ENCODE results near the gene PEX14. TPM values are rescaled to one million over a fixed set of nuclear protein-coding genes. Genes with fewer than 3 reads are reported as not detected.

The PEX14 gene
- total and polyA plus RNA-seq, 10 of the 15 experiments (the other 5 are each of a cell fraction or from before 2014, with no cell fraction given), result 1.4 to 23.2 (median 12.0) TPM

DNA sequence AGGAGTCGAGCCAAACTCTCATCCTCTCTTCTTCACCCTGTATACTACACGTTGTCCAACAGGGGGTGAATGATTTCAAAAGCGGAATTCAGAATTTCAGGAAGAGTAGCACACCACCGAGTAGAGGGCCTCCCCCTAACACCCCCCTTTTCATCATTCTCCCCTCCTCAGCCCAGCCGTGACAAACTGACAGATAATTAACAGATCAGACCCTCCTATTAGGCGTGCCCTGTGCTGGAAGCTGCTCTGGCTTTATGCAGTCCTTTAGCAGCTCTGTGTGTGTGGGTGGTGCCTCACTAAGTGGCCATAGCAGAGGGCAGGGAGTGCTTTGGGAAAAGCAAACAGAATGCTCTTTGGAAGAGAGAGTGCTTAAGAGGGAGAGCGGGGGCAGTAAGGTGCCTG, 44.3 kb downstream of the PEX14 start:
- no peaks in the 10 kb centered on the region; the same call in 1 of the 2 replicates for H4K20me1 ChIP-seq (ENCODE audit: control insufficient read depth, insufficient read depth)
- intact Hi-C loops (cut with micrococcal nuclease; ENCODE audit: unreplicated experiment) (loop anchor here (10.0 kb wide), 1 partner anchor 446 kb away; no protein-coding TSS in a partner anchor), in situ Hi-C loops (cut with MboI) (no loop called here)
- H3K27me3 ChIP-seq (replicated peaks in 1 of 2; ENCODE audit: control insufficient read depth in 2 of 2, insufficient read depth in 2 of 2, low read length in 1 of 2), result no peaks in the 10 kb centered on the region
- no peak overlapping the region for H2AFZ ChIP-seq (ENCODE audit: control insufficient read depth, low read depth, low read length)
- peaks cover 0 to 5% of the 10 kb centered on the region in 2 experiments; a peak in 3 of 4 replicates for H3K36me3 ChIP-seq (ENCODE audit: control insufficient read depth in 2 of 2, insufficient read depth in 2 of 2, low read length in 1 of 2)
- ChIA-PET RAD21 (ENCODE audit: unreplicated experiment) (interaction anchor here (0.5 kb wide), 1 partner anchor 348 kb away, joined by 3 read pairs; no protein-coding TSS in a partner anchor), SMC1A (ENCODE audit: uncharacterized antibody, unreplicated experiment) (interaction anchor here (3.2 kb wide), 1 partner anchor 8 kb away, joined by 9 read pairs; no protein-coding TSS in a partner anchor), CTCF (interaction anchor here (1.5 kb wide), 1 partner anchor 11 kb away, joined by 4 read pairs; no protein-coding TSS in a partner anchor), POLR2A (no interaction called here)
- WGBS (ENCODE audit: insufficient coverage, insufficient replicate concordance, low lambda C conversion rate, missing lambda C conversion rate), result 65% methylated on average over 7 of the region's 7 CpGs
- ATAC-seq (no peak), FAIRE-seq (no peak), DNase-seq (ENCODE audit: low read depth, low spot score) (no peak)
- H3K9ac ChIP-seq (ENCODE audit: control insufficient read depth, insufficient read depth, low read length), result no peak overlapping the region
- TF ChIP-seq RCOR1 (conservative IDR thresholded peaks at IDR 0.05; ENCODE audit: low read depth, low read length), result no peak
- TF ChIP-seq, protein P1, sequence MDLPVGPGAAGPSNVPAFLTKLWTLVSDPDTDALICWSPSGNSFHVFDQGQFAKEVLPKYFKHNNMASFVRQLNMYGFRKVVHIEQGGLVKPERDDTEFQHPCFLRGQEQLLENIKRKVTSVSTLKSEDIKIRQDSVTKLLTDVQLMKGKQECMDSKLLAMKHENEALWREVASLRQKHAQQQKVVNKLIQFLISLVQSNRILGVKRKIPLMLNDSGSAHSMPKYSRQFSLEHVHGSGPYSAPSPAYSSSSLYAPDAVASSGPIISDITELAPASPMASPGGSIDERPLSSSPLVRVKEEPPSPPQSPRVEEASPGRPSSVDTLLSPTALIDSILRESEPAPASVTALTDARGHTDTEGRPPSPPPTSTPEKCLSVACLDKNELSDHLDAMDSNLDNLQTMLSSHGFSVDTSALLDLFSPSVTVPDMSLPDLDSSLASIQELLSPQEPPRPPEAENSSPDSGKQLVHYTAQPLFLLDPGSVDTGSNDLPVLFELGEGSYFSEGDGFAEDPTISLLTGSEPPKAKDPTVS (IDR thresholded peaks at IDR 0.05; ENCODE audit: low read depth, low read length), result no peak
- TF ChIP-seq RB1 (IDR thresholded peaks at IDR 0.05; ENCODE audit: borderline replicate concordance), result no peak
- TF ChIP-seq, protein P2, sequence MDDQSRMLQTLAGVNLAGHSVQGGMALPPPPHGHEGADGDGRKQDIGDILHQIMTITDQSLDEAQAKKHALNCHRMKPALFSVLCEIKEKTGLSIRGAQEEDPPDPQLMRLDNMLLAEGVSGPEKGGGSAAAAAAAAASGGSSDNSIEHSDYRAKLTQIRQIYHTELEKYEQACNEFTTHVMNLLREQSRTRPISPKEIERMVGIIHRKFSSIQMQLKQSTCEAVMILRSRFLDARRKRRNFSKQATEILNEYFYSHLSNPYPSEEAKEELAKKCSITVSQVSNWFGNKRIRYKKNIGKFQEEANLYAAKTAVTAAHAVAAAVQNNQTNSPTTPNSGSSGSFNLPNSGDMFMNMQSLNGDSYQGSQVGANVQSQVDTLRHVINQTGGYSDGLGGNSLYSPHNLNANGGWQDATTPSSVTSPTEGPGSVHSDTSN (IDR thresholded peaks at IDR 0.05; ENCODE audit: insufficient replicate concordance, low read depth, low read length), result no peak
- TF ChIP-seq CBX5 (IDR thresholded peaks at IDR 0.05; ENCODE audit: low read depth), result no peak
- no peak for TF ChIP-seq SMAD5 (IDR thresholded peaks at IDR 0.05; ENCODE audit: low read depth)
- H3K79me2 ChIP-seq (ENCODE audit: control insufficient read depth, insufficient read depth, low read length), result peaks cover 29% of the 10 kb centered on the region
- peaks cover 31% of the 10 kb centered on the region for H3K4me1 ChIP-seq (ENCODE audit: control insufficient read depth, insufficient read depth, low read length)
- H3K9me3 ChIP-seq (replicated peaks; ENCODE audit: control insufficient read depth, insufficient read depth, low read length), result no peaks in the 10 kb centered on the region
- H3K27ac ChIP-seq (ENCODE audit: control insufficient read depth, insufficient read depth), result no peak overlapping the region
- no peak overlapping the region for H3K4me2 ChIP-seq (ENCODE audit: control insufficient read depth, insufficient read depth)
- no TSS peak for BruUV-seq (replicated peaks)
- no peak overlapping the region for H3K4me3 ChIP-seq
